GM21717 (cell line): Measurements from ENCODE around the gene MMD.
"Not testable (repeated sequence)": the region's sequence is repeated elsewhere in the genome, so short reads cannot be mapped to it uniquely, and the experiment has no call there.

Experiments used
- ATAC-seq: cut with Tn5 transposase; IDR thresholded peaks from one replicate; pipeline ENCODE4 v1.9.1; 2021; ENCODE audit warnings: mild to moderate bottlenecking, moderate library complexity; ENCODE audit not compliant: unreplicated experiment

MMD gene

DNA sequence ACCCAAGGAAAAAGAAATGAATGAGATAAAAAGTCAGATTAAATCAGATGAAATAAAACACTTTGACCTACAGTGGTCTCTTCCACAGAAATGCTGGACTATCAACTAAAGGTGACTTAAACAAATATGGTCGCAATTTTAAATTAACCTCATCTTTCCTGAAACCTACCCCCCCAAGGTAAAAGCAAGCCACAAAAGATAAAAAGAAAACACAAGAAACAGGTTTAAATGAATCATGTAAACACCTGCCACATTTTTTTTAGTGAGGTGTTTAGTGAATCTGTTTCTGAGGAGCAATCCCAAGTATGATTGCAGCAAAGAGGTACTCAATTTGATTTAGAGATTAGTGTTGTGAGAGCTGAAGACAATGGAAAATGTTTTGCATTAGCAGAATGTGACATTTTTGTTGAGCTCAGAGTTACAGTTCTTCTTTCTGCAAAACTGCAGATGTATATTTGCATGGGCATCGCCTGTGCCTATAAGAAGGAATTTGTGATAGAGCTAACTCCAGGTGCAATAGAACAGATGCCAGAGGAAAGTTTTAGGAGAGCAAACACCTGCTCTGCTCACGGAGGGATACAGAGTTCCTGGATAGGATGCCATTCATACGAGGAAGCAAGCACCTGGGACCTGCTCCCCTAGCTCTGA is 3.4 kb upstream of the MMD start:
- no peak for ATAC-seq

- no peak for ATAC-seq
Observed at GRCh38 chr17:55423535-55423934, 1.9 kb upstream of the MMD start.

DNA sequence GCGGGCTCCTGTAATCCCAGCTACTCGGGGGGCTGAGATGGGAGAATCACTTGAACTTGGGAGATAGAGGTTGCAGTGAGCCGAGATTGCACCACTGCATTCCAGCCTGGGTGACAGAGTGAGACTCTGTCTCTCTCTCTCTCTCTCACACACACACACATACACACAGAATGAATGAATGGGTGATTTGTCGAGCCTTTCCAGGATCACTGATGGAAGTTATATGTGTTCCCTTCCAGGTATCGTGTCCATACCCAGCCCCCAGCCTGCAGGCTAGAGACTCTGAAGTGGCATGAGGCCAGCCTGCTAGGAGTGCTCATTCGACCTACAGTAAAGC is 1.2 kb upstream of the MMD start:
- not testable (repeated sequence) for ATAC-seq

GRCh38 chr17:55420776-55421178 is 858 bp downstream of the MMD start:
- no peak for ATAC-seq

- ATAC-seq = peak; percentile 25
Observed at GRCh38 chr17:55420067-55420775, 1.4 kb downstream of the MMD start.

DNA sequence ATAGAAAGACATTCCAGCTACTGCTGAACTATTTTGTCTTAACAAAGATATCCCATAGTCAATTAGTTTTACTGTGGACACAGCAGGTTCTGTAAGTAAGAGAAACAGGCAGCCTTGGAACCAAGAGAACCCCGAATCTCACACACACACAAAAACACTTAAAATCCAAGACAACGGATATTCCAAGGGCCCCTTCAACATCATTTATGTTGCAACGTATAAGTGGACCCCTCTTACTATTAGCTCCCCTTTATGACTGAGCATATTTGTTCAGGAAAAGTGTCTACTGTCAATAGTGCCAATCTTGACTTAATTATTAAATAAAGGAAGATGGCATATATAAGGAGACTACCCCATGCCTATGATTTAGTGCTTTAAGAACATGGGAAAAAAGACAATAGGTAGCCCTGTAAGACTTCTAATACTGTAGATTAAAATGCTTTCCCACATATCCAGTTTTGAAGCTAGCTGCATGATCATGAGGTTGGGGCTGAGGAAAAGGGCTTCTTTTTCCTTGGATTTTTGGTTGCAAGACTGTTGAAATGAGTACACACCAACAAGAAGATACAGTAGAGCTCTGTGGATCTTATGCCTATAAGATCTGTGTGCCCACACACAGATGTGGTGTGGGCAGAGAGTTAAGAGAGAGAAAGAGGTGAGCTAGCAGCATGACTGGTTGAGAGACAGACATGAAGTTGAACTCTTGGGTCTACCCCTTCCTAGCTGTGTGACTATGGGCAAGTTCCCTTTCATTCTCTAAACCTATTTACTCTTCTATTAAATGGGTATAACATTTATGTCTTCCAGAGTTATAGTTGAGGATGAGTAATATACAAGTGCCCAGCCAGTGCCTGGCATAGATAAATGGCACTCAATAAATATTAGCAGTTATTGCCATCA is 3.0 kb downstream of the MMD start:
- no peak for ATAC-seq

DNA sequence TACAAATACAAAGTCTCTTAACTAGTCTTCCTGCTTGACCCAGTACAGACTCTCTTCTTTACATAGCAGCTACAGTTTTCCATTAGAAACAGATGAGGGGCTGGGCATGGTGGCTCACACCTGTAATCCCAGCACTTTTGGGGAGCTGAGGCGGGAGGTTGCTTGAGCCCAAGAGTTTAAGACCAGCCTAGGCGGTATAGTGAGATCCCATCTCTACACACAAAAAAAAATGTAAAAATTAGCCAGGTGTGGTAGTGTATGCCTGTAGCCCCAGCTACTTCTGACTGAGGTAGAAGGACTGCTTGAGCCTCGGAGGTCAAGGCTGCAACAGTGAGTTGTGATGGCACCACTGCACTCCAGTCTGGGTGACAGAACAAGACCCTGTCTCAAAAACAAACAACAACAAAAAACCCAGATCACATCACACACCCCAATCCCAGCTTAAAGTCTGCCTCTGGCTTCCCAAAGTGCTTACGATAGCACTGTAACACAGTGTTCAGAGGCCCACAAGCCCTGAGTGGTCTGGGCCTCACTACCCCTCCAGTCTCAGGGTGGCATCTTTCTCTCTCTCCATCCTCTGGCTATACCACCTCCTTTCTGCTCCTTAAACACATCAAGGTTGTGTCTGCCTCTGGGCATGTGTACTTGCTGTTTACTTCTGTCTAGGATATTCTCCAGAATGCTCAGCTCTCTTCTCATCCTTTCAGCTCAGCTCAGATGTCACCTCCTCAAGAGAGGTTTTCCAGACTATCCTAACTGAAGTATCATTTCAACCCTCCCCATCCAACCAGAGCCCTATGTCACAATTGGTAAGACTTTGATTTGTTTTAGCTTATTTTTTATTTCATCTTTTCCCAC is 4.0 kb downstream of the MMD start:
- ATAC-seq = no peak

- ATAC-seq = no peak
Observed at GRCh38 chr17:55416470-55417052, 5.1 kb downstream of the MMD start.

DNA sequence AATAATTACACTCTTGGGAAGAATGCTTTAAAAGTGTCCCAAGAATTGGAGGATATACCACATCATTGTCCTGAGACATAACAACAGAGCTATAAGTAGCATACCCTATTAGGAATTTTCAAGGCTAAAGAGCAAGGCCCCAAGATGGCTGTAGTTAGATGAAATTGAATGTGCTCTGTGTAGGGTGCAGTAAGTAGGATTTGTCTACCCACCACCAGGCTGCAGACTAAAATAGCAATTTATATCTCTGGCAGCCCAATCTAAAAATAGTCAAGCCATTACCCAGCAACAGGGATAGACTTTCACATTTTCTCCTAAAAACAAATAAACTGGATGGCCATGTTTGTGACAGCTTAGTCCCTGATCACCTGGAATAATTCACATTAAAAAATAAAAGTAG is 5.6 kb downstream of the MMD start:
- ATAC-seq = no peak

DNA sequence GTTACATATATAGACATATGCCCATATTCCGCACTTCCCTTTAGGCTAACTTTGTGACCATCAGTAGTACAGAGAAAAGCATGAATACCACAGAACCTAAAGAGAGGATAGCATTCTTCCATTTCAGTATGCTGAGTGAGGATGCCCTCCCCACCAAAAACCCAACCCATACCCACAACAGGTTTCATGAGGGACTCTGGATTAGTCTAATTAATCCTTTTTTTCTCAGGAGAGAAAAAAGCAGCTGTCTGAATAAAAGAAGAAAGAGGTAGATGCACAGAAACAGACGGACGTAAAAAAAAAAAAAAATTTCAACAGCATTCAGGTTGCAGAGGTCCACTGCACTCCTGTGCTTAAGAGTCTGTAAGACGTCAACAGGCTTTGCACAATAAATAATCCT is 6.7 kb downstream of the MMD start:
- ATAC-seq = no peak

DNA sequence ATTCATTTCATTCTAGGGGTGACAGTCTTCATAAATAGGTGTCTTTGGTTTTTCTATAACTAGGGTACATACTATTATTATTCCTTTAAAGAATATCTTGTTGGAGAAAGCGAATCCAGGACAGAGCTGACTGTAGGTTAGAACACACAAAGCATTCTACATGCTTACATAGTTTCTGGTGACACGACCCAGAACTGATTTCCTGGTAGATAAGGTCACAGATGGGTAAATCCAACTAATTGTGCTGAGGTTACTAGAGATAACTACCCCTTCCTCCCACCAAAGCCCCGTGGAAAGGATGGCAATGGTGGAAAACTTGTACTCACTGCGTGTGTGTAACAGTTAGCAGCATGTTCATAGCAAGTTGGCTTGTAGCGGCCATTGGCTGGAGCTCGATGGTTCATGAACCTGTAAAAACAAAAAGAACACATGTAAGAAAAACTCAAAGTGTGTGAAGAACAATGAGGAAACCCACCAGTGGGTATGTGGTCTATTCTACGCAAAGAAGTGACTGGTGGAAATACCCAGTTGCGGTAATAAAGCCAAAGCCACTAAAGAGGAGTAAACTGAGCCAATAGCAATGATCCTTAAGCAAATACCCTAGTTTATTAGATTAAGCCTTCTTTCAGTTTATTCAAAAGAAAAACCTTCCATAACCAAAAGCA is 7.7 kb downstream of the MMD start:
- ATAC-seq = no peak

GRCh38 chr17:55411463-55411855 is 10.2 kb downstream of the MMD start:
- ATAC-seq = no peak

- no peak for ATAC-seq
Observed at GRCh38 chr17:55410722-55411462, 10.7 kb downstream of the MMD start.

DNA sequence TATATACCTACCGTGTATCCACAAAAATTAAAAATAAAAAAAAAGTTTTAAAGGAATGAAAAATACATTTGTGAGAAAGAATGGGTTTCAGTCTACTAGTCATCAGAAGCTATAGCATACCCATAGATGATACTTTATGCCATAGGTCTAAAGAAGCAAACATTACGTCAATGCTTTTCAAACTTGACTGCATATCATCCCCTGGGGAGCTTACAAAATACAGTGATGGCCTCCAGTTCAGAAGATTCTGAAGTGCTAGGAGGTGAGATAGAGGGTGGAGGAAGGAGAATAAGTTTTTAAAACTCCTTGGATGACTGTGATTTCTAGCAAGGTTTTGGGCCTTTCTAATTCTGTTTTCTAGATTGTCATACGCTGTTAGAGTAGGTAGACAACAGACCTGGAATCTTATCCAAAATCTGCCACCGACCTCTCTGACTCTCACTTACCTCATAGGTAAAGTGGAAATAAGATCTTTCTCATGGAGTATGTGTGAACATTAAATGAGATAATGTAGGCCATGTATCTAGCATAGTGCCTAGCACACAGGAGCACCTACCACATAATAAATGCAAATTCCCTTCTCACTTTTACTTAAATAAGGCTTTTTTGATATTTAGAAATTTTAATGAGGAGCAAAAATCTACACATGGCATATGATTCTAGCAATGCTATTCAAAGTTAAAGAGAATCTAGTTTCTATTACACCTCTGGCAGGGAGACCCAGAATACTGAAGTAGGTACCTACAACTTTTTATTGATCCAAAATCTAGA is 12.4 kb downstream of the MMD start:
- no peak for ATAC-seq

- no peak for ATAC-seq
Observed at GRCh38 chr17:55407641-55408566, 13.7 kb downstream of the MMD start.

GRCh38 chr17:55405600-55405999 is 16.0 kb downstream of the MMD start:
- no peak for ATAC-seq

DNA sequence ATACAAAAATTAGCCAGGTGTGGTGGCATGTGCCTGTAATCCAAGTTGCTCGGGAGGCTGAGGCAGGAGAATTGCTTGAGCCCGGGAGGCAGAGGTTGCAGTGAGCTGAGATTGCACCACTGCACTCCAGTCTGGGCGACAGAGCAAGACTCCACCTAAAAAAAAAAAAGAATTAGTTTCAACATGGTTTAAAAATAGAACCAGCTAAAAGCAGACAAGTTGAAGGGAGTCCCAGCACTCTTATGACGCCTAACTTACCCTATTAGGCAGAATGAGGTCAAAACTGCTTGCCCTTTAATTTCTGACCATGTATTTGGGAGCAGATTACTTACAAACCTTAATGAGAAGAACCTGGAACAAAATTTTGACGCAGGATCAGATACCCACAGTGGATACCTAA is 17.4 kb downstream of the MMD start:
- not testable (repeated sequence) for ATAC-seq

DNA sequence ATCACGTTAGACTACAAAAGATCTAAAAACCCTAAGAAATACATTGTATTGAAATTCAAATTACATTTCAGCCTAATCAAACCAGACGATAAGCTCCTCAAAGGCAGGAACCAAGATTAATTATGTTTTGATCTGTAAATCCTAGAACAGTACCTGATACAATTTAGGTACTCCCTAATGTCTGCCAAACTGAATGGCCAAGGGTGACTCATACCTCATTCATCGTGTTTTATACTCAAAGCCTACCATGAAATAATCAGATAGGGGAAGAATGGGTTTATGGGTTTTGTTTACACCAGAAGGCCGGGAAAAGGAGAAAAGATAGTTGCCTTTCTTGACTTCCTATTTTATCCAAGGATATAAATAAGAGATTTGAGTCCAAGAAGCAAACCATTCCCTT is 19.3 kb downstream of the MMD start:
- ATAC-seq = no peak
